SK-N-SH (cell line): Measurements from ENCODE around the gene CDC42BPG. TPM values are rescaled to one million over a fixed set of nuclear protein-coding genes. Genes with fewer than 3 reads are reported as not detected.
A peak's percentile ranks its signal among the peaks of the same experiment; 100 is the strongest.

Source experiments
- CTCF ChIA-PET: fragments of 300-600, 350-600 bp; formaldehyde crosslinking; extraction: SDS; loops from one replicate; lab custom pipeline; 2021; lab: Yijun Ruan, JAX
- POLR2A ChIA-PET: fragments of 350-600 bp; sonication (Branson Sonifier 250); formaldehyde crosslinking; extraction: SDS; loops from one replicate; lab custom pipeline; 2020; ENCODE audit warnings: antibody characterized with exemption, inconsistent platforms; lab: Yijun Ruan, JAX
- DNase-seq: peaks from one replicate; pipeline ENCODE4 v3.0.0; 2012
- H2AFZ ChIP-seq: fragments of 200-600 bp; sonication (generic); 2 replicates; pipeline ENCODE4 v1.8.1; 2016; ENCODE audit warnings: antibody characterized with exemption, mild to moderate bottlenecking, low read depth
- H3F3A ChIP-seq: fragments of 200-600 bp; sonication (generic); replicated peaks from 2 replicates; pipeline ENCODE3; 2016; ENCODE audit warnings: antibody characterized with exemption, mild to moderate bottlenecking; ENCODE audit not compliant: insufficient read depth
- H3K27ac ChIP-seq, 2 experiments: fragments of 200-500 bp in 1 of 2; fragments of 200-600 bp in 1 of 2; sonication (Bioruptor generic) in 1 of 2; sonication (generic), shearing (Covaris generic) in 1 of 2; 2 replicates each; pipeline versions ENCODE4 v1.5.1 to v1.6.1; 2014 to 2016; ENCODE audit warnings: low read depth in 2 of 2, inconsistent platforms in 1 of 2, low read length in 1 of 2, mild to moderate bottlenecking in 1 of 2, mixed read lengths in 1 of 2
- H3K27me3 ChIP-seq: fragments of 200-600 bp; sonication (generic), shearing (Covaris generic); 2 replicates; pipeline ENCODE4 v1.6.1; 2016; ENCODE audit warnings: mixed run types; ENCODE audit not compliant: insufficient read depth
- H3K36me3 ChIP-seq, 2 experiments: fragments of 200-500 bp in 1 of 2; fragments of 200-600 bp in 1 of 2; sonication (Bioruptor generic) in 1 of 2; sonication (generic) in 1 of 2; replicated peaks in 1 of 2; 2 replicates each; pipeline versions ENCODE3 to v1.5.1; 2014 to 2016; ENCODE audit warnings: low read length in 1 of 2, mild to moderate bottlenecking in 1 of 2; ENCODE audit not compliant: insufficient read depth in 2 of 2, control insufficient read depth in 1 of 2
- H3K4me1 ChIP-seq, 2 experiments: fragments of 200-500 bp in 1 of 2; fragments of 200-600 bp in 1 of 2; sonication (Bioruptor generic) in 1 of 2; sonication (generic), shearing (Covaris generic) in 1 of 2; 2 replicates each; pipeline versions ENCODE4 v1.5.1 to v1.6.1; 2014 to 2016; ENCODE audit warnings: low read depth in 1 of 2, low read length in 1 of 2, mixed run types in 1 of 2; ENCODE audit not compliant: insufficient read depth in 2 of 2, control insufficient read depth in 1 of 2
- H3K4me2 ChIP-seq: fragments of 200-600 bp; sonication (generic), shearing (Covaris generic); 2 replicates; pipeline ENCODE4 v1.6.1; 2017; ENCODE audit warnings: mixed run types
- H3K4me3 ChIP-seq, 2 experiments: fragments of 200-500 bp in 1 of 2; fragments of 200-600 bp in 1 of 2; sonication (Bioruptor generic) in 1 of 2; sonication (generic), shearing (Covaris generic) in 1 of 2; 2 replicates each; pipeline versions ENCODE4 v1.5.1 to v1.8.1; 2014 to 2016; ENCODE audit warnings: low read depth in 2 of 2, inconsistent platforms in 1 of 2, low read length in 1 of 2, mild to moderate bottlenecking in 1 of 2, mixed read lengths in 1 of 2, moderate library complexity in 1 of 2
- H3K79me2 ChIP-seq: fragments of 200-600 bp; sonication (generic); 2 replicates; pipeline ENCODE4 v1.8.1; 2017; ENCODE audit warnings: mild to moderate bottlenecking; ENCODE audit not compliant: insufficient read depth
- H3K9ac ChIP-seq: fragments of 200-600 bp; sonication (generic); 2 replicates; pipeline ENCODE4 v1.6.1; 2017; ENCODE audit warnings: mixed run types
- H3K9me2 ChIP-seq: fragments of 200-600 bp; sonication (generic); 2 replicates; pipeline ENCODE4 v1.6.1; 2017; ENCODE audit warnings: mixed run types
- H3K9me3 ChIP-seq: fragments of 200-600 bp; sonication (generic); 2 replicates; pipeline ENCODE4 v1.6.1; 2017; ENCODE audit warnings: mixed run types, mild to moderate bottlenecking, moderate library complexity
- H4K20me1 ChIP-seq: fragments of 200-600 bp; sonication (generic); 2 replicates; pipeline ENCODE4 v1.6.1; 2017; ENCODE audit warnings: mild to moderate bottlenecking, mixed run types; ENCODE audit not compliant: insufficient read depth
- GABPA ChIP-seq: IDR thresholded peaks from 2 replicates; pipeline ENCODE4 v1.4.0; 2012; ENCODE audit warnings: low read depth, mild to moderate bottlenecking
- IRF3 ChIP-seq: fragments of 150-350 bp; IDR thresholded peaks from 2 replicates; pipeline ENCODE4 v1.6.1; 2016; ENCODE audit warnings: mild to moderate bottlenecking, low read depth, low read length
- NFIC ChIP-seq: IDR thresholded peaks from 2 replicates; pipeline ENCODE4 v1.4.0; 2012; ENCODE audit warnings: borderline replicate concordance
- RAD21 ChIP-seq: IDR thresholded peaks from 2 replicates; pipeline ENCODE4 v1.6.1; 2012; ENCODE audit warnings: mild to moderate bottlenecking, low read length
- RCOR1 ChIP-seq: fragments of 150-350 bp; IDR thresholded peaks from 2 replicates; pipeline ENCODE4 v1.6.1; 2017; ENCODE audit warnings: antibody characterized with exemption, low read length
- REST ChIP-seq: IDR thresholded peaks from 2 replicates; pipeline ENCODE4 v1.6.1; 2012; ENCODE audit warnings: mild to moderate bottlenecking, low read depth, low read length, moderate library complexity
- SMC3 ChIP-seq: IDR thresholded peaks from 2 replicates; pipeline ENCODE4 v1.6.1; 2012; ENCODE audit warnings: low read depth, low read length, improper control_type of control experiment
- USF1 ChIP-seq: IDR thresholded peaks from 2 replicates; pipeline ENCODE4 v1.4.0; 2012; ENCODE audit warnings: low read depth, borderline replicate concordance
- YY1 ChIP-seq: IDR thresholded peaks from 2 replicates; pipeline ENCODE4 v1.4.0; 2012; ENCODE audit warnings: low read depth, mild to moderate bottlenecking
- WGBS: methylation state at CpG from one replicate; pipeline ENCODE4 v1.1.6; 2017; ENCODE audit warnings: low lambda C conversion rate; 5-methylcytosine and 5-hydroxymethylcytosine counted together
- polyA plus RNA-seq, 3 experiments: library from polyadenylated mRNA; depleted of rRNA; stranded (reverse); fragments of >200 nt; gene quantifications; 2 replicates each; pipeline ENCODE4 v1.2.3, GENCODE V29; 2012
- TF ChIP-seq, protein P1 (sequence below): IDR thresholded peaks from 2 replicates; pipeline ENCODE4; 2012

Gene CDC42BPG
- polyA plus RNA-seq, 1 of the 3 experiments (the other 2 are of a cell fraction): 0.33 TPM

DNA sequence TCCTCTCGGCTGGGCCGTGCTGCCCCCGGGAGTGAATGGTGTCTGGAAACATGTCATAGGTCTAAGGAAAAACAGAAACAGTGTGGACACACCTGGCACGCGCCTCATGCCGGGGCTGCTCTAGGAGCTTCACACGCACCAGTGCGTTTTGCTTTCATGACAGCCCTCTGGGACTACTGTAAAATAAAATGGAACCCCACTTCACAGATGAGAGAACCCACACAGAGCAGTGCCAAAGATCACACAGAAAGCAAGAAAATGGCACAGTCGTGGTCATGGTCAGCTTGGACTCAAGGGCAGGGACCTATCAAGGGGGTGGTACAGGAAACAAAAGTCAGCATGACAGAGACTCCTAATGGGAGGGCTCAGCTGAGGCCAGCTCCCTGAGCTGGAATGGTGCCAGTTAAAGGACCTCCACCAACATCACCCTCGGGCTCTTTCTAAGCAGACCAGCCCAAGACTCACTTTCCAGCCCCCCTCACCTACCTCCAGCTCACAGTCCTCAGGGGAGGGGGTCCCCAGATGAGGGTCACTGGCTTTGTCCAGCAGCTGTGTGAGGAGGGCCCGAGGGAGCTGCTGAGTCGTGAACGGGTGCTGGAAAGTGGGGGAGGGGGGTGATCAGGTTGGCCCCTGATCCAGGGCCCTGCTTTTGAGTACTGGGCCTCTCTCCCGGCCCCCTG is 44.7 kb downstream of the CDC42BPG start:
- H2AFZ ChIP-seq: no peak overlapping the region
- no peaks in the 10 kb centered on the region for H3K79me2 ChIP-seq
- no peak overlapping the region for H3K4me3 ChIP-seq
- peaks cover 7 to 18% of the 10 kb centered on the region in 2 experiments; a peak in 2 of 4 replicates for H3K4me1 ChIP-seq
- H3K36me3 ChIP-seq: peaks cover 0 to 21% of the 10 kb centered on the region in 2 experiments
- POLR2A ChIA-PET: no interaction called here
- TF ChIP-seq, protein P1, sequence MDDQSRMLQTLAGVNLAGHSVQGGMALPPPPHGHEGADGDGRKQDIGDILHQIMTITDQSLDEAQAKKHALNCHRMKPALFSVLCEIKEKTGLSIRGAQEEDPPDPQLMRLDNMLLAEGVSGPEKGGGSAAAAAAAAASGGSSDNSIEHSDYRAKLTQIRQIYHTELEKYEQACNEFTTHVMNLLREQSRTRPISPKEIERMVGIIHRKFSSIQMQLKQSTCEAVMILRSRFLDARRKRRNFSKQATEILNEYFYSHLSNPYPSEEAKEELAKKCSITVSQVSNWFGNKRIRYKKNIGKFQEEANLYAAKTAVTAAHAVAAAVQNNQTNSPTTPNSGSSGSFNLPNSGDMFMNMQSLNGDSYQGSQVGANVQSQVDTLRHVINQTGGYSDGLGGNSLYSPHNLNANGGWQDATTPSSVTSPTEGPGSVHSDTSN: no peak
- TF ChIP-seq RAD21 (no peak), YY1 (no peak), NFIC (no peak), USF1 (no peak), REST (no peak), GABPA (no peak), RCOR1 (no peak)
- H3K9me3 ChIP-seq: no peaks in the 10 kb centered on the region
- WGBS: 80% methylated on average over 12 of the region's 14 CpGs
- no peaks in the 10 kb centered on the region for H3K27me3 ChIP-seq
- CTCF ChIA-PET: interaction anchor here (0.6 to 1.9 kb wide), 6 partner anchors 9 to 125 kb away, joined by 3 to 6 read pairs (median 4); no protein-coding TSS in a partner anchor
- DNase-seq: peak; percentile 39
- H3K4me2 ChIP-seq: no peak overlapping the region
- H3K27ac ChIP-seq: no peak overlapping the region
- no peaks in the 10 kb centered on the region for H4K20me1 ChIP-seq
- peaks cover 3% of the 10 kb centered on the region for H3F3A ChIP-seq
- no peak overlapping the region for H3K9ac ChIP-seq
- no peaks in the 10 kb centered on the region for H3K9me2 ChIP-seq

DNA sequence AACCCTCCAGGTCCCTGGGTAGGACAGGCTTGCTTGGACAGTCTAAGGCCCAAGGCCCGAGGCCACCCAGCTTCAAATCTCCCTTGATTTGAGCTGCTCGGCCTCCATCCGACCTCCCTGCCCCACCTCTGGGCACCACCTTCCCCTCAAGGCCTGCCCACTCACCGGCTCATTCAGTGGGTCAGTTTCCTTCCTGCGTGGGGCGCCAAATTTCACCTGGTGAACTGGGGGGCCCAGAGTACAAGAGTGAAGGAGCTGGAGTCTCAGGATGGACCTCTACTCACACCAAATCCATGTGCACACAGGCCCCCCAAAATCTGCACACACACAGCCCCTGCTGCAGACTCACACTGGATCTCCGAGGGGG is 45.2 kb downstream of the CDC42BPG start:
- POLR2A ChIA-PET: no interaction called here
- DNase-seq: no peak

More for the DNA sequence above, 45.2 kb downstream of the CDC42BPG start:
- peaks cover 0 to 16% of the 10 kb centered on the region in 2 experiments for H3K36me3 ChIP-seq
- H2AFZ ChIP-seq: no peak overlapping the region
- no peak overlapping the region for H3K4me2 ChIP-seq
- no peak for TF ChIP-seq IRF3
- no peak for TF ChIP-seq SMC3
- H3K27me3 ChIP-seq: no peaks in the 10 kb centered on the region
- CTCF ChIA-PET: interaction anchor here (0.6 to 1.6 kb wide), 7 partner anchors 8 to 124 kb away, joined by 3 to 6 read pairs (median 4); no protein-coding TSS in a partner anchor
- no peak overlapping the region for H3K27ac ChIP-seq
- no peaks in the 10 kb centered on the region for H3K9me2 ChIP-seq
- H3K79me2 ChIP-seq: no peaks in the 10 kb centered on the region
- H3K4me1 ChIP-seq: peaks cover 7 to 16% of the 10 kb centered on the region in 2 experiments; a peak in 2 of 4 replicates
- 92% methylated on average over 7 of the region's 7 CpGs for WGBS
- H3K9ac ChIP-seq: no peak overlapping the region
- H3F3A ChIP-seq: peaks cover 3% of the 10 kb centered on the region
- H4K20me1 ChIP-seq: no peaks in the 10 kb centered on the region
- no peak overlapping the region for H3K4me3 ChIP-seq
- H3K9me3 ChIP-seq: no peaks in the 10 kb centered on the region
